ENCODE results near the gene C5orf34. TPM values are rescaled to one million over a fixed set of nuclear protein-coding genes. Genes with fewer than 3 reads are reported as not detected.

Gene C5orf34
- polyA plus RNA-seq (2013, experiment 1 of 2) = 6.4 TPM
- 6.1 TPM for polyA plus RNA-seq (2013, experiment 2 of 2)

GRCh38 chr5:43514816-43515677, at the start of gene C5orf34:
Gene C5orf34 (minus strand): TSS chr5:43515148. CDS start chr5:43509339, 5,809 bp downstream.
- no CpG with 5 or more reads among the region's 35 CpGs for WGBS, 2 donors (ENCODE audit: extremely low coverage in 2 of 2, insufficient read length in 2 of 2, insufficient replicate concordance in 1 of 2)
- H3K27ac ChIP-seq (replicated peaks; ENCODE audit: low read length) = peak within 1 kb of the TSS; percentile 83
- H2AK5ac ChIP-seq (ENCODE audit: low read depth, low read length) = no peak within 1 kb of the TSS
- peak within 1 kb of the TSS; percentile 57 to 85 for H3K4me3 ChIP-seq (ENCODE audit: low read length in 2 of 2)
- peak; percentile 94 for DNase-seq (ENCODE audit: low spot score)
- H2BK15ac ChIP-seq (ENCODE audit: low read length) = no peak within 1 kb of the TSS
- no peak within 1 kb of the TSS for H2BK5ac ChIP-seq (ENCODE audit: low read length)
- H2BK12ac ChIP-seq (ENCODE audit: low read length) = no peak within 1 kb of the TSS
- H3K4me1 ChIP-seq (ENCODE audit: control insufficient read depth in 2 of 2, insufficient read depth in 1 of 2, low read depth in 1 of 2, low read length in 2 of 2) = no peaks in the 10 kb centered on the region
- no peak within 1 kb of the TSS for H3K23ac ChIP-seq (ENCODE audit: low read depth, low read length, poor library complexity)
- H4K91ac ChIP-seq (ENCODE audit: low read depth, low read length, poor library complexity) = no peak within 1 kb of the TSS
- no peak within 1 kb of the TSS for H4K8ac ChIP-seq (ENCODE audit: low read depth, low read length)
- no peak within 1 kb of the TSS for H2BK120ac ChIP-seq (ENCODE audit: low read depth, low read length)
- no peak within 1 kb of the TSS for H3K9ac ChIP-seq (ENCODE audit: low read depth, low read length, poor library complexity)
- H3K4me2 ChIP-seq (ENCODE audit: insufficient read depth, low read length, poor library complexity, severe bottlenecking) = peak within 1 kb of the TSS; percentile 56
- H3K36me3 ChIP-seq (replicated peaks in 1 of 2; ENCODE audit: control insufficient read depth in 2 of 2, insufficient read depth in 2 of 2, low read length in 2 of 2) = peaks cover 0 to 8% of the 10 kb centered on the region in 2 donors
- peak within 1 kb of the TSS; percentile 49 for H3K18ac ChIP-seq (ENCODE audit: low read length)
- H3K27me3 ChIP-seq (ENCODE audit: control insufficient read depth in 3 of 3, insufficient read depth in 3 of 3, low read depth in 1 of 3, low read length in 3 of 3) = no peaks in the 10 kb centered on the region
- peak within 1 kb of the TSS; percentile 82 for H2AFZ ChIP-seq (ENCODE audit: low read length)
- no peak within 1 kb of the TSS for H3K4ac ChIP-seq (ENCODE audit: low read length)
- no peak within 1 kb of the TSS for H3K14ac ChIP-seq (ENCODE audit: low read length)
- peaks cover 3 to 5% of the 10 kb centered on the region in 2 donors for H3K9me3 ChIP-seq (replicated peaks in 1 of 2; ENCODE audit: control insufficient read depth in 2 of 2, insufficient read depth in 1 of 2, low read depth in 1 of 2, low read length in 2 of 2)
- no peaks in the 10 kb centered on the region for H3K79me1 ChIP-seq (ENCODE audit: low read depth, low read length)

DNA sequence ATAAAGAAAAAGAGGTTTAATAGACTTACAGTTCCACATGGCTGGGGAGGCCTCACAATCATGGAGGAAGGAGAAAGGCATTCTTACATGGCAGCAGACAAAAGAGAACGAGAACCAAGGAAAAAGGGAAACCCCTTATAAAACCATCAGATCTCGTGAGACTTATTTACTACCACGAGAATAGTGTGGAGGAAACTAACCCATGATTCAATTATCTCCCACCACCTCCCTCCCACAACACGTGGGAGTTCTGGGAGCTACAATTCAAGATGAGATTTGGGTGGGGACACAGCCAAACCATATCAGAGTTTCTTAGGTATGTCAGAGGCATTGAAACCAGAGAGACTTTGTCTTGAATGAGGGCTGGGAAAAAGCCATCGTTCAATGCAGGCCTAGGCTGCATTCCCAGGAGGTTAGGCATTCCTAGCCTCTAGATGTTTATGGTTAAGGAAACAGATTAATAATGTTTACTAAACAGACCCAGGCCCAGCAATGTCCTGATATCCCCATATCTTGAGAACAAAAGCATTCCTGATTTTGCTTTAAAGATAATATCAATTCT, 49.4 kb upstream of the C5orf34 start:
- DNase-seq (ENCODE audit: low spot score) = no peak
- H3K18ac ChIP-seq (ENCODE audit: low read length) = no peak overlapping the region
- no peak overlapping the region for H3K23ac ChIP-seq (ENCODE audit: low read depth, low read length, poor library complexity)
- H3K27ac ChIP-seq (replicated peaks; ENCODE audit: low read length) = no peak overlapping the region
- no peak overlapping the region for H4K91ac ChIP-seq (ENCODE audit: low read depth, low read length, poor library complexity)
- H2AK5ac ChIP-seq (ENCODE audit: low read depth, low read length) = no peak overlapping the region
- no peaks in the 10 kb centered on the region for H3K36me3 ChIP-seq (replicated peaks in 1 of 2; ENCODE audit: control insufficient read depth in 2 of 2, insufficient read depth in 2 of 2, low read length in 2 of 2)
- no peak overlapping the region for H2BK12ac ChIP-seq (ENCODE audit: low read length)
- no peaks in the 10 kb centered on the region for H3K9me3 ChIP-seq (replicated peaks in 1 of 2; ENCODE audit: control insufficient read depth in 2 of 2, insufficient read depth in 1 of 2, low read depth in 1 of 2, low read length in 2 of 2)
- no peak overlapping the region for H2BK5ac ChIP-seq (ENCODE audit: low read length)
- H4K8ac ChIP-seq (ENCODE audit: low read depth, low read length) = no peak overlapping the region
- H2BK15ac ChIP-seq (ENCODE audit: low read length) = no peak overlapping the region
- H3K27me3 ChIP-seq (ENCODE audit: control insufficient read depth in 3 of 3, insufficient read depth in 3 of 3, low read depth in 1 of 3, low read length in 3 of 3) = no peaks in the 10 kb centered on the region
- H3K4me1 ChIP-seq (ENCODE audit: control insufficient read depth in 2 of 2, insufficient read depth in 1 of 2, low read depth in 1 of 2, low read length in 2 of 2) = no peaks in the 10 kb centered on the region
- WGBS, 2 donors (ENCODE audit: extremely low coverage in 2 of 2, insufficient read length in 2 of 2, insufficient replicate concordance in 1 of 2) = no CpG with 5 or more reads among the region's 5 CpGs
- no peak overlapping the region for H2AFZ ChIP-seq (ENCODE audit: low read length)
- H3K4me3 ChIP-seq (ENCODE audit: low read length in 2 of 2) = no peak overlapping the region
- no peak overlapping the region for H3K4ac ChIP-seq (ENCODE audit: low read length)
- no peak overlapping the region for H2BK120ac ChIP-seq (ENCODE audit: low read depth, low read length)
- no peak overlapping the region for H3K9ac ChIP-seq (ENCODE audit: low read depth, low read length, poor library complexity)
- no peaks in the 10 kb centered on the region for H3K79me1 ChIP-seq (ENCODE audit: low read depth, low read length)
- H3K14ac ChIP-seq (ENCODE audit: low read length) = no peak overlapping the region
- H3K4me2 ChIP-seq (ENCODE audit: insufficient read depth, low read length, poor library complexity, severe bottlenecking) = no peak overlapping the region

DNA sequence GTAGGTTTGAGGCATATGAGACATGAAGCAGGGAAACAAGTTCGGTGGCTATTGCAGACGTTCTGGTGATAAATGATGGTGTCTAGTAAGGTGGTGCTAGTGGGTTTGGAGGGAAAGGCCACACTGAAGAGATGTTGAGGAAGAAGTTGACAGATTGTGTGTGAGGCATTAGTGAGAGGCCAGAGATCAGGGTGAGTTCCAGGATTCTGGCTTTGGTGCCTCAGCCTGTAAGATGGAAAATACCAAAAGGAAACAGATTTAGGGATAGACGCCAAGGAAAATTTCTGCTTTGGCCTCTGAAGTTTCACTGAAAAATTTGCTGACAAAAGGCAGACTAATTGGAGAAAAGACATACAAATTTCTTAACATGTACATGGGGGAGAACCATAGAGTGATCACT, 48.4 kb upstream of the C5orf34 start:
- WGBS, 2 donors (ENCODE audit: extremely low coverage in 2 of 2, insufficient read length in 2 of 2, insufficient replicate concordance in 1 of 2) = no CpG with 5 or more reads among the region's 3 CpGs
- no peaks in the 10 kb centered on the region for H3K79me1 ChIP-seq (ENCODE audit: low read depth, low read length)

GRCh38 chr5:43561356-43561755, 46.4 kb upstream of the C5orf34 start:
- Histone ChIP-seq H3K4me1 (ENCODE audit: control insufficient read depth in 2 of 2, insufficient read depth in 1 of 2, low read depth in 1 of 2, low read length in 2 of 2) (no peaks in the 10 kb centered on the region), H3K27ac (replicated peaks; ENCODE audit: low read length) (no peak overlapping the region), H4K91ac (ENCODE audit: low read depth, low read length, poor library complexity) (no peak overlapping the region), H3K9me3 (replicated peaks in 1 of 2; ENCODE audit: control insufficient read depth in 2 of 2, insufficient read depth in 1 of 2, low read depth in 1 of 2, low read length in 2 of 2) (no peaks in the 10 kb centered on the region), H2AFZ (ENCODE audit: low read length) (no peak overlapping the region), H2BK15ac (ENCODE audit: low read length) (no peak overlapping the region), H2BK5ac (ENCODE audit: low read length) (no peak overlapping the region), H3K23ac (ENCODE audit: low read depth, low read length, poor library complexity) (no peak overlapping the region), H2BK120ac (ENCODE audit: low read depth, low read length) (no peak overlapping the region), H3K36me3 (replicated peaks in 1 of 2; ENCODE audit: control insufficient read depth in 2 of 2, insufficient read depth in 2 of 2, low read length in 2 of 2) (no peaks in the 10 kb centered on the region), H3K4ac (ENCODE audit: low read length) (no peak overlapping the region), H3K14ac (ENCODE audit: low read length) (no peak overlapping the region), H3K9ac (ENCODE audit: low read depth, low read length, poor library complexity) (no peak overlapping the region), H3K4me3 (ENCODE audit: low read length in 2 of 2) (no peak overlapping the region), H3K4me2 (ENCODE audit: insufficient read depth, low read length, poor library complexity, severe bottlenecking) (no peak overlapping the region), H4K8ac (ENCODE audit: low read depth, low read length) (no peak overlapping the region), H2AK5ac (ENCODE audit: low read depth, low read length) (no peak overlapping the region), H2BK12ac (ENCODE audit: low read length) (no peak overlapping the region), H3K27me3 (ENCODE audit: control insufficient read depth in 3 of 3, insufficient read depth in 3 of 3, low read depth in 1 of 3, low read length in 3 of 3) (no peaks in the 10 kb centered on the region), H3K18ac (ENCODE audit: low read length) (no peak overlapping the region), H3K79me1 (ENCODE audit: low read depth, low read length) (no peaks in the 10 kb centered on the region)
- DNase-seq (ENCODE audit: low spot score) = no peak

More for the DNA sequence above, 48.4 kb upstream of the C5orf34 start:
- DNase-seq (ENCODE audit: low spot score) = no peak
- H3K18ac ChIP-seq (ENCODE audit: low read length) = no peak overlapping the region
- H3K27me3 ChIP-seq (ENCODE audit: control insufficient read depth in 3 of 3, insufficient read depth in 3 of 3, low read depth in 1 of 3, low read length in 3 of 3) = no peaks in the 10 kb centered on the region
- no peak overlapping the region for H3K14ac ChIP-seq (ENCODE audit: low read length)
- no peak overlapping the region for H2BK15ac ChIP-seq (ENCODE audit: low read length)
- no peak overlapping the region for H3K9ac ChIP-seq (ENCODE audit: low read depth, low read length, poor library complexity)
- H3K36me3 ChIP-seq (replicated peaks in 1 of 2; ENCODE audit: control insufficient read depth in 2 of 2, insufficient read depth in 2 of 2, low read length in 2 of 2) = no peaks in the 10 kb centered on the region
- no peak overlapping the region for H3K23ac ChIP-seq (ENCODE audit: low read depth, low read length, poor library complexity)
- no peak overlapping the region for H2BK12ac ChIP-seq (ENCODE audit: low read length)
- no peak overlapping the region for H2AK5ac ChIP-seq (ENCODE audit: low read depth, low read length)
- no peak overlapping the region for H3K4ac ChIP-seq (ENCODE audit: low read length)
- H2BK5ac ChIP-seq (ENCODE audit: low read length) = no peak overlapping the region
- no peak overlapping the region for H2BK120ac ChIP-seq (ENCODE audit: low read depth, low read length)
- H3K4me2 ChIP-seq (ENCODE audit: insufficient read depth, low read length, poor library complexity, severe bottlenecking) = no peak overlapping the region
- H4K91ac ChIP-seq (ENCODE audit: low read depth, low read length, poor library complexity) = no peak overlapping the region
- H2AFZ ChIP-seq (ENCODE audit: low read length) = no peak overlapping the region
- no peak overlapping the region for H3K27ac ChIP-seq (replicated peaks; ENCODE audit: low read length)
- no peak overlapping the region for H4K8ac ChIP-seq (ENCODE audit: low read depth, low read length)
- no peaks in the 10 kb centered on the region for H3K4me1 ChIP-seq (ENCODE audit: control insufficient read depth in 2 of 2, insufficient read depth in 1 of 2, low read depth in 1 of 2, low read length in 2 of 2)
- H3K9me3 ChIP-seq (replicated peaks in 1 of 2; ENCODE audit: control insufficient read depth in 2 of 2, insufficient read depth in 1 of 2, low read depth in 1 of 2, low read length in 2 of 2) = no peaks in the 10 kb centered on the region
- no peak overlapping the region for H3K4me3 ChIP-seq (ENCODE audit: low read length in 2 of 2)

Data from neuronal stem cell (in vitro differentiated cells).